ENCODE results near the gene ESR1. TPM values are rescaled to one million over a fixed set of nuclear protein-coding genes. Genes with fewer than 3 reads are reported as not detected.
"Not testable (repeated sequence)": the region's sequence is repeated elsewhere in the genome, so short reads cannot be mapped to it uniquely, and the experiment has no call there.

Gene ESR1
- polyA plus RNA-seq, 1 donor (not counting 4 experiments of a cell fraction or from before 2014, with no cell fraction given), result 0.22 TPM

- Histone ChIP-seq H3K36me3 (ENCODE audit: control insufficient read depth in 2 of 2, extremely low read depth in 1 of 2, insufficient read depth in 2 of 2, low read length in 2 of 2) (no peaks in the 10 kb centered on the region), H3K27ac (ENCODE audit: control insufficient read depth, insufficient read depth, low read length) (no peak overlapping the region), H2AFZ (ENCODE audit: control insufficient read depth, low read length) (no peak overlapping the region), H3K27me3 (ENCODE audit: control insufficient read depth, extremely low read depth, insufficient read depth, low read length) (no peaks in the 10 kb centered on the region), H3K79me2 (ENCODE audit: control insufficient read depth, insufficient read depth, low read length) (no peaks in the 10 kb centered on the region), H4K20me1 (ENCODE audit: control insufficient read depth, extremely low read depth, insufficient read depth, low read length) (no peaks in the 10 kb centered on the region), H3K9me1 (ENCODE audit: control insufficient read depth, extremely low read depth, insufficient read depth, low read length) (no peaks in the 10 kb centered on the region), H3K4me3 (ENCODE audit: control insufficient read depth in 2 of 3, extremely low read depth in 1 of 3, insufficient read depth in 2 of 3, low read depth in 1 of 3, low read length in 3 of 3) (no peak overlapping the region), H3K9ac (ENCODE audit: control insufficient read depth, extremely low read depth, insufficient read depth, low read length) (no peak overlapping the region), H3K4me1 (ENCODE audit: control insufficient read depth, extremely low read depth, insufficient read depth, low read length) (no peaks in the 10 kb centered on the region), H3K9me3 (ENCODE audit: control insufficient read depth, low read depth, low read length) (no peaks in the 10 kb centered on the region), H3K4me2 (ENCODE audit: control insufficient read depth, extremely low read depth, insufficient read depth, low read depth, low read length) (no peak overlapping the region)
- dilution Hi-C loops (cut with MboI; ENCODE audit: extremely low pct_ligation_motif_present, low sequenced_read_pairs), result no loop called here
- TF ChIP-seq CTCF (optimal IDR thresholded peaks at IDR 0.05 in 1 of 3, IDR thresholded peaks at IDR 0.05 in 1 of 3, conservative IDR thresholded peaks at IDR 0.05 in 1 of 3; ENCODE audit: extremely low read depth in 1 of 3, insufficient read depth in 2 of 3, low read length in 3 of 3) (no peak), EZH2 (IDR thresholded peaks at IDR 0.05; ENCODE audit: low read length) (no peak)
- FAIRE-seq, result no peak
- DNase-seq (ENCODE audit: low read depth, low spot score), result no peak
Measured at GRCh38 chr6:151975795-151976194, 168.3 kb downstream of the ESR1 start.

GRCh38 chr6:151988199-151988598 is 180.7 kb downstream of the ESR1 start:
- H3K9ac ChIP-seq (ENCODE audit: control insufficient read depth, extremely low read depth, insufficient read depth, low read length); H3K4me3 ChIP-seq (ENCODE audit: control insufficient read depth in 2 of 3, extremely low read depth in 1 of 3, insufficient read depth in 2 of 3, low read depth in 1 of 3, low read length in 3 of 3); H3K4me1 ChIP-seq (ENCODE audit: control insufficient read depth, extremely low read depth, insufficient read depth, low read length); H3K27me3 ChIP-seq (ENCODE audit: control insufficient read depth, extremely low read depth, insufficient read depth, low read length); dilution Hi-C loops (cut with MboI; ENCODE audit: extremely low pct_ligation_motif_present, low sequenced_read_pairs); H3K4me2 ChIP-seq (ENCODE audit: control insufficient read depth, extremely low read depth, insufficient read depth, low read depth, low read length); H3K79me2 ChIP-seq (ENCODE audit: control insufficient read depth, insufficient read depth, low read length); H4K20me1 ChIP-seq (ENCODE audit: control insufficient read depth, extremely low read depth, insufficient read depth, low read length); H3K36me3 ChIP-seq (ENCODE audit: control insufficient read depth in 2 of 2, extremely low read depth in 1 of 2, insufficient read depth in 2 of 2, low read length in 2 of 2); FAIRE-seq; H3K27ac ChIP-seq (ENCODE audit: control insufficient read depth, insufficient read depth, low read length); H3K9me1 ChIP-seq (ENCODE audit: control insufficient read depth, extremely low read depth, insufficient read depth, low read length); DNase-seq (ENCODE audit: low read depth, low spot score); H3K9me3 ChIP-seq (ENCODE audit: control insufficient read depth, low read depth, low read length): not testable (repeated sequence)
- H2AFZ ChIP-seq (ENCODE audit: control insufficient read depth, low read length), result peak overlapping the region; percentile 54

GRCh38 chr6:151992091-151992490 is 184.6 kb downstream of the ESR1 start:
- TF ChIP-seq CTCF (optimal IDR thresholded peaks at IDR 0.05 in 1 of 3, IDR thresholded peaks at IDR 0.05 in 1 of 3, conservative IDR thresholded peaks at IDR 0.05 in 1 of 3; ENCODE audit: extremely low read depth in 1 of 3, insufficient read depth in 2 of 3, low read length in 3 of 3) (no peak), EZH2 (IDR thresholded peaks at IDR 0.05; ENCODE audit: low read length) (no peak)
- Histone ChIP-seq H3K9me3 (ENCODE audit: control insufficient read depth, low read depth, low read length) (no peaks in the 10 kb centered on the region), H3K9ac (ENCODE audit: control insufficient read depth, extremely low read depth, insufficient read depth, low read length) (no peak overlapping the region), H3K27me3 (ENCODE audit: control insufficient read depth, extremely low read depth, insufficient read depth, low read length) (no peaks in the 10 kb centered on the region), H4K20me1 (ENCODE audit: control insufficient read depth, extremely low read depth, insufficient read depth, low read length) (no peaks in the 10 kb centered on the region), H3K9me1 (ENCODE audit: control insufficient read depth, extremely low read depth, insufficient read depth, low read length) (no peaks in the 10 kb centered on the region), H3K27ac (ENCODE audit: control insufficient read depth, insufficient read depth, low read length) (no peak overlapping the region), H3K4me3 (ENCODE audit: control insufficient read depth in 2 of 3, extremely low read depth in 1 of 3, insufficient read depth in 2 of 3, low read depth in 1 of 3, low read length in 3 of 3) (no peak overlapping the region), H3K4me2 (ENCODE audit: control insufficient read depth, extremely low read depth, insufficient read depth, low read depth, low read length) (no peak overlapping the region), H3K79me2 (ENCODE audit: control insufficient read depth, insufficient read depth, low read length) (no peaks in the 10 kb centered on the region), H3K4me1 (ENCODE audit: control insufficient read depth, extremely low read depth, insufficient read depth, low read length) (no peaks in the 10 kb centered on the region), H3K36me3 (ENCODE audit: control insufficient read depth in 2 of 2, extremely low read depth in 1 of 2, insufficient read depth in 2 of 2, low read length in 2 of 2) (no peaks in the 10 kb centered on the region), H2AFZ (ENCODE audit: control insufficient read depth, low read length) (no peak overlapping the region)
- dilution Hi-C loops (cut with MboI; ENCODE audit: extremely low pct_ligation_motif_present, low sequenced_read_pairs), result loop anchor here (10.0 kb wide), 1 partner anchor 83 kb away; no protein-coding TSS in a partner anchor
- FAIRE-seq, result no peak
- no peak for DNase-seq (ENCODE audit: low read depth, low spot score)

Data from keratinocyte (primary cell).